ENCODE data around the gene BICRA.

GRCh38 chr19:47609906-47610894, 1.3 kb downstream of the BICRA start:
- TF ChIP-seq, protein P1, sequence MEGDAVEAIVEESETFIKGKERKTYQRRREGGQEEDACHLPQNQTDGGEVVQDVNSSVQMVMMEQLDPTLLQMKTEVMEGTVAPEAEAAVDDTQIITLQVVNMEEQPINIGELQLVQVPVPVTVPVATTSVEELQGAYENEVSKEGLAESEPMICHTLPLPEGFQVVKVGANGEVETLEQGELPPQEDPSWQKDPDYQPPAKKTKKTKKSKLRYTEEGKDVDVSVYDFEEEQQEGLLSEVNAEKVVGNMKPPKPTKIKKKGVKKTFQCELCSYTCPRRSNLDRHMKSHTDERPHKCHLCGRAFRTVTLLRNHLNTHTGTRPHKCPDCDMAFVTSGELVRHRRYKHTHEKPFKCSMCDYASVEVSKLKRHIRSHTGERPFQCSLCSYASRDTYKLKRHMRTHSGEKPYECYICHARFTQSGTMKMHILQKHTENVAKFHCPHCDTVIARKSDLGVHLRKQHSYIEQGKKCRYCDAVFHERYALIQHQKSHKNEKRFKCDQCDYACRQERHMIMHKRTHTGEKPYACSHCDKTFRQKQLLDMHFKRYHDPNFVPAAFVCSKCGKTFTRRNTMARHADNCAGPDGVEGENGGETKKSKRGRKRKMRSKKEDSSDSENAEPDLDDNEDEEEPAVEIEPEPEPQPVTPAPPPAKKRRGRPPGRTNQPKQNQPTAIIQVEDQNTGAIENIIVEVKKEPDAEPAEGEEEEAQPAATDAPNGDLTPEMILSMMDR (IDR thresholded peaks at IDR 0.05) = no peak
- TF ChIP-seq POLR2A (IDR thresholded peaks at IDR 0.05) = no peak

All from testis (tissue), 2 donors.